Measurements from ENCODE around the gene NELFA.

NELFA gene

GRCh38 chr4:1933700-1934099 lies 75.1 kb downstream of the NELFA start:
- Histone ChIP-seq H4K20me1 (ENCODE audit: low read depth, low read length) (peaks cover 5% of the 10 kb centered on the region; the same call in 1 of the 2 replicates), H3K27me3 (ENCODE audit: low read length) (no peaks in the 10 kb centered on the region), H3K4me3 (ENCODE audit: insufficient read depth, low read length, poor library complexity, severe bottlenecking) (no peak overlapping the region), H3K27ac (ENCODE audit: low read depth, low read length) (no peak overlapping the region), H3F3A (ENCODE audit: insufficient read depth) (no peaks in the 10 kb centered on the region), H2AFZ (ENCODE audit: low read depth, low read length, severe bottlenecking) (no peak overlapping the region), H3K4me2 (ENCODE audit: low read depth, low read length, poor library complexity, severe bottlenecking) (no peak overlapping the region), H3K36me3 (ENCODE audit: low read length) (peaks cover 9% of the 10 kb centered on the region), H3K9me3 (ENCODE audit: insufficient read depth, low read length) (no peaks in the 10 kb centered on the region), H3K9ac (ENCODE audit: low read length) (no peak overlapping the region), H3K79me2 (ENCODE audit: insufficient read depth, low read length) (0 out of 2 replicates have a peak, but pooled peaks cover 3% of the 10 kb centered on the region), H3K9me2 (replicated peaks; ENCODE audit: insufficient read depth, low read length) (no peaks in the 10 kb centered on the region)
- TF ChIP-seq EZH2phosphoT487 (conservative IDR thresholded peaks at IDR 0.05; ENCODE audit: low read length): no peak
- TF ChIP-seq CTCF (IDR thresholded peaks at IDR 0.05; ENCODE audit: insufficient read depth, low read length, poor library complexity, severe bottlenecking): no peak

DNA sequence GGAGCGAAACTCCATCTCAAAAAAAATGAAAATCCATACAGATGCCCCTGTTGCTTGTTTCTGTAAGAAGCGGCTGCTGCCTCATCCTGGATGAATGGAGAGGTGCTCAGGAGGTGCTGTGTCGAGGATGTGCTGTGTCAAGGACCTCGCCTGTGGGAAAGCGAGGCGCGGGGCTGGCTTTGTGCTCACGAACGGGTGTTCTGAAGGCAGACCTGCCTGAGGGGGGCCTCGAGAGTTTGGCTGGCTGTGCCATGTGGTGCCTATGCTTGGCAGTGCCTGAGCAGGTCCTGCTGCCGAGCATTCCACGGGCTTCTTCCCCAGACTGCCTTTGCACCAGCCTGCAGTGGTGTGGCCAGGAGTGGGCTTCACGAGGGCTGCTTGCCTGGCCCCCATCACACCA lies 76.0 kb downstream of the NELFA start:
- Histone ChIP-seq H3K9me3 (ENCODE audit: insufficient read depth, low read length) (no peaks in the 10 kb centered on the region), H3F3A (ENCODE audit: insufficient read depth) (no peaks in the 10 kb centered on the region), H3K27ac (ENCODE audit: low read depth, low read length) (no peak overlapping the region), H4K20me1 (ENCODE audit: low read depth, low read length) (peaks cover 10% of the 10 kb centered on the region; the same call in 1 of the 2 replicates), H3K4me2 (ENCODE audit: low read depth, low read length, poor library complexity, severe bottlenecking) (no peak overlapping the region), H2AFZ (ENCODE audit: low read depth, low read length, severe bottlenecking) (no peak overlapping the region), H3K27me3 (ENCODE audit: low read length) (no peaks in the 10 kb centered on the region), H3K4me3 (ENCODE audit: insufficient read depth, low read length, poor library complexity, severe bottlenecking) (no peak overlapping the region), H3K79me2 (ENCODE audit: insufficient read depth, low read length) (0 out of 2 replicates have a peak, but pooled peaks cover 3% of the 10 kb centered on the region), H3K36me3 (ENCODE audit: low read length) (peaks cover 8% of the 10 kb centered on the region; the same call in 1 of the 2 replicates), H3K9ac (ENCODE audit: low read length) (no peak overlapping the region), H3K9me2 (replicated peaks; ENCODE audit: insufficient read depth, low read length) (no peaks in the 10 kb centered on the region)
- TF ChIP-seq CTCF (IDR thresholded peaks at IDR 0.05; ENCODE audit: insufficient read depth, low read length, poor library complexity, severe bottlenecking): no peak
- no peak for TF ChIP-seq EZH2phosphoT487 (conservative IDR thresholded peaks at IDR 0.05; ENCODE audit: low read length)

Data from SU-DHL-6 (cell line).